ENCODE measurements around the gene CDC42EP4. TPM values are rescaled to one million over a fixed set of nuclear protein-coding genes. Genes with fewer than 3 reads are reported as not detected.

CDC42EP4 gene
- 207 TPM for total RNA-seq
- long read RNA-seq, transcript CDC42EP4-205 (2 exons, 1,022 nt) = minor isoform, 6 of 835 reads
- long read RNA-seq, transcript CDC42EP4-201 (2 exons, 3,272 nt) = major isoform, 636 of 835 reads
- long read RNA-seq, partial matches to known transcripts = 0 of 835 reads
- long read RNA-seq, other reads (novel, unspliced or antisense) = 193 of 835 reads

GRCh38 chr17:73311781-73312641 is at the start of gene CDC42EP4:
Gene CDC42EP4 (minus strand): TSS chr17:73312001. CDS start chr17:73286500, 25,501 bp downstream.
- DNase-seq (ENCODE audit: low spot score) = peak; percentile 99

- DNase-seq (ENCODE audit: low spot score) = no peak
Observed at GRCh38 chr17:73360961-73361761, 49.4 kb upstream of the CDC42EP4 start.

- no peak for DNase-seq (ENCODE audit: low spot score)
Observed at GRCh38 chr17:73359987-73360410, 48.2 kb upstream of the CDC42EP4 start.

GRCh38 chr17:73359352-73359751 is 47.6 kb upstream of the CDC42EP4 start:
- DNase-seq (ENCODE audit: low spot score) = no peak

- DNase-seq (ENCODE audit: low spot score) = no peak
Observed at GRCh38 chr17:73358668-73359067, 46.9 kb upstream of the CDC42EP4 start.

GRCh38 chr17:73357981-73358380 is 46.2 kb upstream of the CDC42EP4 start:
- no peak for DNase-seq (ENCODE audit: low spot score)

- DNase-seq (ENCODE audit: low spot score) = no peak
Observed at GRCh38 chr17:73357318-73357717, 45.5 kb upstream of the CDC42EP4 start.

- DNase-seq (ENCODE audit: low spot score) = no peak
Observed at GRCh38 chr17:73356561-73357170, 44.9 kb upstream of the CDC42EP4 start.

- DNase-seq (ENCODE audit: low spot score) = no peak
Observed at GRCh38 chr17:73354423-73355284, 42.9 kb upstream of the CDC42EP4 start.

GRCh38 chr17:73352261-73352660 is 40.5 kb upstream of the CDC42EP4 start:
- no peak for DNase-seq (ENCODE audit: low spot score)

GRCh38 chr17:73351764-73352163 is 40.0 kb upstream of the CDC42EP4 start:
- no peak for DNase-seq (ENCODE audit: low spot score)

- no peak for DNase-seq (ENCODE audit: low spot score)
Observed at GRCh38 chr17:73350864-73351263, 39.1 kb upstream of the CDC42EP4 start.

- DNase-seq (ENCODE audit: low spot score) = no peak
Observed at GRCh38 chr17:73349647-73350046, 37.8 kb upstream of the CDC42EP4 start.

GRCh38 chr17:73349138-73349537 is 37.3 kb upstream of the CDC42EP4 start:
- no peak for DNase-seq (ENCODE audit: low spot score)

GRCh38 chr17:73348829-73349095 is 37.0 kb upstream of the CDC42EP4 start:
- no peak for DNase-seq (ENCODE audit: low spot score)

- no peak for DNase-seq (ENCODE audit: low spot score)
Observed at GRCh38 chr17:73348018-73348828, 36.4 kb upstream of the CDC42EP4 start.

GRCh38 chr17:73347351-73347750 is 35.5 kb upstream of the CDC42EP4 start:
- DNase-seq (ENCODE audit: low spot score) = no peak

GRCh38 chr17:73346501-73347162 is 34.8 kb upstream of the CDC42EP4 start:
- DNase-seq (ENCODE audit: low spot score) = no peak

- no peak for DNase-seq (ENCODE audit: low spot score)
Observed at GRCh38 chr17:73343739-73344454, 32.1 kb upstream of the CDC42EP4 start.
